Endothelial cell of hepatic sinusoid (primary cell): ENCODE results near the gene MBD3L2B.
"Not testable (repeated sequence)": the region's sequence is repeated elsewhere in the genome, so short reads cannot be mapped to it uniquely, and the experiment has no call there.

Experiments used
- in situ Hi-C: cut with HindIII; loops from 2 replicates; pipeline ENCODE4 v1.10.0; 2017; ENCODE audit warnings: low sequenced_read_pairs

MBD3L2B gene

DNA sequence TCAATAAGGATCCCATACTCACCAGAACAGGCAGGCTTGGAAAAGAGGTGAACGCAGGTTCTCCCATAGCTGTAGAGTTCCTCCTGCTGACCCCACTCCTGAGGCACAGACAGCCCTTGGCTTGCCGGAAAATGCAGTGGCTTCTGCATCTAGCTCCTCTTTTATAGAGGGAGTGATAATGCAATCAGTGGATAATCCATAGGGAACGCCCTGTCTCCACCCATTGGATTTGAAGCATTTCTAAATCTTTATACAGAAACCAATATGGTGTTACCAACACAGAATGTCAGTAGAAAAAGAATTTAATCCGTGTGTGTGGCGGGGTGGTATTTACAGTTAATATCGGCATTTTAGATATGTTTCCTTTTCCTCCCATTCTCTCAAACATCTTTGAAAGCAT, at the start of gene MBD3L2B:
Gene MBD3L2B, minus strand, starts transcription at position 101 of the 400 bp plus-strand sequence. Its CDS starts 34 bp downstream, at position 67.
- in situ Hi-C loops: not testable (repeated sequence)

DNA sequence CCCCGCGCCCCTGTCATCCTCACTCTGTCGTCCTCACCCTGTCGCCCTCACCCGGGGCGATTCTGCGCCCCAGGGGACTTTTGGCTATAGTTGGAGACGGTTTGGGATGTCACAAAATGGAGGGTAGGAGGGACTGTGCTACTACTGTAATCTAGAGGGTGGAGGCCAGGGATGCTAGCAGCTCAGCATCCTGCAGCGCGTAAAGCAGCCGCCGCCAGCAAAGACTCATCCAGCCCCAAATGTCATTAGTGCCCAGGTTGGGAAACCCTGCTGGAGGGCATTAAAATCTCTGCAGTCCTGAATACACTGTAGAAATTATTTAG, 48.6 kb upstream of the MBD3L2B start:
- in situ Hi-C loops: no loop called here

DNA sequence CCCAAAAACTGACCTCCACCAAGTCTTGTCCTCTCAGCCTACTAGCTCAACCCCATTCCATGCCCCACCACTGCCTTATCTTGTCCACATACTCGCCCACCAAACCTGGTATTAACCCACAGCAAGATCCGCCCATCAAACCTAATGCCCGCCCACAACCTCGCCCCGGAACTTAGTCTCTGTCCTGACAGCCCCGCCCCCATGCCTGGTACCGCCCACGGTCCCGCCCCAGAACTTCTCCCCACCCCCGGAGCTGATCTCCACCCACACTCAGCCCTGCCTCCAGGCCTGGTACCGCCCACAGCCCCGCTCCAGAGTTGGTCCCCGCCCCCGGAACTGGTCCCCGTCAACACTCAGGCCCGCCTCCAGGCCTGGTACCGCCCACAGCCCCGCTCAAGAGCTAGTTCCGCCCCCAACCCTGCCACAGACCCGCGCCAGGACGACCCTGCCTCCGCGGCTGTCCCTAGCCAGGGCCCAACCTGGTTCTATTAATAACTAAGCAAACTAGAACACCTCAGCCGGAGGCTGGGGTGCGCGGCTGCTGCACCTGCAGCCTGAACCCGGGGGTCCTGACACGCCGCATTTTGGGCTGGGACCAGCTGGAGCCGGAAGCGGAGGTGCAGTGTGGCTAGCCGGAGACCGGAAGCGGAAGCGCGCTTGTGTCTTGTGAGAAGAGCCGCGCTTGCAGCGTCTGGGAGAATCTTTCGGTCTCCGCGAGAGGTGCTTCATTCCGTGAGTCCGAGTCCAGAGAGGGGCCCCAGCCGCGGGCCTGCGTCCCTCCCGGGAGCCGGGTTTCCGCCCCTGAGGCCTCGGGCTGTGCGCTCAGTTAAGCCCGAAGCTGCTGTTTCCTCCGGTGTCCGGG, 48.0 kb upstream of the MBD3L2B start, which contains the start of gene ZNF557:
Gene ZNF557, plus strand, starts transcription at position 662 of the 862 bp plus-strand sequence. CDS start 5,372 bp downstream, outside the sequence.
- in situ Hi-C loops: no loop called here

DNA sequence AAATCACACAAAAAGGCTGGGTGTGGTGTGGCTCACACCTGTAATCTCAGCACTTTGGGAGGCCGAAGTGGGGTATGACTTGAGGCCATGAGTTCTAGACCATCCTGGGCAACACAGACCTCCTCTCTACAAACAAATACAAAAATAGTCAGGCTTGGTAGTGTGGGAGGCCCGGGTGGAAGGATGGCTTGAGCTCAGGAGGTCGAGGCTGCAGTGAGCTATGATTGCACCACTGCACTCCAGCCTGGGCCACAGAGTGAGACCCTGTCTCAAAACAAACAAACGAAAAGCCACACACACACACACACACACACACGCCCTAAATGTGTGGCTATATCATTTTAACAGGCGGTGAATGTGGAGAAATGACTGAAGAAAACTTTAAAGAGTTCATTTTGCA, 47.4 kb upstream of the MBD3L2B start:
- in situ Hi-C loops: no loop called here

DNA sequence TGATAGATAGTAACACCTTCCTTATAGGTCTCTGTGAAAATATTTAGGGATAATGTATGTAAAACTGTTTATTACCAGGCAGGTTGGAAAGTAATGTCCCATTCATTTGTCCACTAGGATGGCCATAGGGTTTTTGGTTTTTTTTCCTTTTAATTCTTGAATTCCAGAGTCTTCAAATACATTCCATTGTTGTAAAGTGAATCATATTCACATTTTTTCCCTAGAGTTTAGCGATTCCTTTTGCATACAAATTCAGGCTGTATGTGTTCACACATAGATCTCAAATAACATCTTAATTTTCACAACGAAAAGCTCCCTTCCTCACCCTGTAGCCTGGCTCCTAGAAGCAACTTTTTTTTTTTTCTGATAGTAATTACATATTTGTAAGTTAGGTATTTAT, 46.5 kb upstream of the MBD3L2B start:
- in situ Hi-C loops: no loop called here

DNA sequence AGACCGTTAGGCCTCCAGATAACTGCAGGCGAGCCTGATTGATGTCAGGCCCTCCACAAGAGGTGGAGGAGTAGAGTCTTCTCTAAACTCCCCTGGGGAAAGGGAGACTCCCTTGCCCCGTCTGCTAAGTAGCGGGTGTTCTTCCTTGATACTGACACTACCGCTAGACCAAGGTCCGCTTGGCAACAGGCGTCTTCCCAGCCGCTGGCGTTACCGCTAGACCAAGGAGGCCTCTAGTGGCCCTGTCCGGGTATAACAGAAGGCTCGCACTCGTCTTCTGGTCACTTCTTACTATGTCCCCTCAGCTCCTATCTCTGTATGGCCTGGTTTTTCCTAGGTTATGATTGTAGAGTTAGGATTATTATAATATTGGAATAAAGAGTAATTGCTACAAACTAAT, 45.9 kb upstream of the MBD3L2B start:
- in situ Hi-C loops: not testable (repeated sequence)

DNA sequence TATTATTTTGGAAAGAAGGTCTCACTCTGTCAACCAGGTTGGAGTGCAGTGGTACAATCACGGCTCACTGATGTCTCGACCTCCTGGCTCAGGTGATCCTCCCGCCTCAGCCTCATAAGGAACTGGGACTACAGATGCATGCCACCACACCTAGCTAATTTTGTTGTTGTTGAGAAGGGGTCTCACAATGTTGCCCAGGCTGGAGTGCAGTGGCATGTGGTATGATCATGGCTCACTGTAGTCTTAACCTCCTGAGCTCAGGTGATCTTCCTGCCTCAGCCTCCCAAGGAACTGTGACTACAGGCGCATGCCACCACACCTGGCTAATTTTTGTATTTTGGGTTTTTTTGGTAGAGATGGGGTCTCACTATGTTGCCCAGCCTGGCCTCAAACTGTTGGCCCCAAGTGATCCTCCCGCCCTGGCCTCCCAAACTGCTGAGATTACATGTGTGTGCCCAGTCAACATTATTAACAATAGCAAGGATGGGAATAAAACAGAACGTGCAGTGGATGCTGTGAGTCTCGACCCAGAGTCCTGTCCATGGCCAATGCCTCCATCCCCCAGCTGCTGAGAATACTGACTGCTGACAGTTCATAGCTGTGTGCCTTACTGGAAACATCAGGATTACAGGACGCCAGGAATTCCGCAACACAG, 42.7 kb upstream of the MBD3L2B start:
- in situ Hi-C loops: no loop called here

DNA sequence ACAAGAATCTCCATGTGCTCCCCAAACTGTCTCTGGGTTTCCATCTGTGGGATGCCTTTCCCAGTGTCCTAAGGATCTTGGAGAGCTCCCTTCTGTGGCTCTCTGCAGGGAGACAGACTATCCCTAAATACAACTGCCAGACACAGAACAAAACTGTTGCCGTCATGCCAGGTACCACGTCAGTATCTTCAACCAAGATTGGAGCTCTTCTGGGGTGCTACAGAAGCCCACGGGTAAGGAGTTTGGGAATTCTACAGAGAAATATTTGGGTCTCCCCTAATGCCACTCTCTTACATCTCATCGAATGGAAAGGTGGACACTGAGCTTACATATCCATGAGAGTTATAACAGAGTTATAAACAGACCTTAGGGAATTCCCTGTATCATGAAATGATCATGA, 42.1 kb upstream of the MBD3L2B start:
- in situ Hi-C loops: no loop called here

DNA sequence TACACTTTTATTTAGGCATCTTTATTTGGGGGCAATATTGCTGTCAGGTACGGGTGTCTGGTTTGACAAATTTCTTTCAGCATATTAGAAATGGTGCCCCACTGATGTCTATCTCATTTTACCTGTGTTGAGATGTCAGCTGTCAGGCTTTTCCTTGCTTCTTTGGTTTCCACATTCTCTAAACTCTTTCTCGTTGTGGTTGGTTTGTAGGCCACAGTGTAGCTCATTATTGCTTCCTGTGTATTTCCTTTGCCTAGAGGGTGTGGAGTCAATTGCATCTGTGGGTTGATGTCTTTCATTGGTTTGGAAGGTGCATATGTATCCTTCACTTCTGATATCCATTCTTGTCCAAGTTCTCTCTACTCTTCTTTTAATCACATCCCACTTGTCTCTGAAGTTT, 38.7 kb upstream of the MBD3L2B start:
- in situ Hi-C loops: not testable (repeated sequence)

DNA sequence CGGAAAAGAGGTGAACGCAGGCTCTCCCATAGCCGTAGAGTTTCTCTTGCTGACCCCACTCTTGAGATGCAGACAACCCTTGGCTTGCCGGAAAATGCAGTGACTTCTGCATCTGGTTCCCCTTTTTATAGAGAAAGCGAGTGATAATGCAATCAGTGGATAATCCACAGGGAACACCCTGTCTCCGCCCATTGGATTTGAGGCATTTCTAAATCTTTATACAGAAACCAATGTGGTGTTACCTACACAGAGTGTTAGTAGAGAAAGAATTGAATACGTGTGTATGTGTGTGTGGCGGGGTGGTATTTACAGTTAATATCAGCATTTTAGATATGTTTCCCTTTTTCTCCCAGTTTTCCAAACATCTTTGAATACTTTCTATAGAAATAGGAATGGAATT, 37.3 kb upstream of the MBD3L2B start, which contains the start of gene MBD3L3:
Gene MBD3L3, minus strand, starts transcription at position 101 of the 400 bp plus-strand sequence. Its CDS starts 71 bp downstream, at position 30.
- in situ Hi-C loops: not testable (repeated sequence)

DNA sequence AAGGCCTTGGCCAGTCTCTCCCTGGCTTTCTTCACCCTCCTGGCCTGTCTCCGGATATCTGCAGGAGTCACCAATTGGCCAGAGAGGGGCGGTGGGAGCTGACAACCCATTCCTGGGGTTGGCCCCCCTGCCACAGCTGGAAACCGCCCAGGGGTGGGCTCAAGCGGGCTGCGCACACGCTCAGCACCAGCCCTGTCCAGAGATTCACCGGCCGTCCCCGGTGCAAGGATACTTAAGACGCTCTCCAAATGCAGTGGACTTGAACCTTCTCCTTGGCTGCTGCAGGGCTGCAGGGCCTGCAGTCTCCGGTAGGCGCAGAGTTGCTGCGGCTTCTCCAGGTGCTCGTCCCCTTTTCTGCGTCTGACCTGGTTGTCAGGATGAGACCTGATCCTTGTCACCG, 35.1 kb upstream of the MBD3L2B start:
- in situ Hi-C loops: not testable (repeated sequence)

DNA sequence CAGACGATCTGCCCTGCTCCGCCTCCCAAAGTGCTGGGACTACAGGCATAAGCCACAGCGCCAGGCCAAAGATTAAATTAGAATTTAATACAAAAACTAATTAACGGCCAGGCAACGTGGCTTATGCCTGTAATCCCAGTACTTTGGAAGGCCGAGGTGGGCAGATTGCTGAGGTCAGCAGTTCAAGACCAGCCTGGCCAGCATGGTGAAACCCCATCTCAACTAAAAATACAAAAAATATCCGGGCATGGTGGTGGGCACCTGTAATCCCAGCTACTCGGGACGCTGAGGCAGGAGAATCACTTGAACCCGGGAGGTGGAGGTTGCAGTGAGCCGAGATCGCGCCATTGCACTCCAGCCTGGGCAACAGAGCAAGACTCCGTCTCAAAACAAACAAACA, 34.4 kb upstream of the MBD3L2B start:
- in situ Hi-C loops: not testable (repeated sequence)

DNA sequence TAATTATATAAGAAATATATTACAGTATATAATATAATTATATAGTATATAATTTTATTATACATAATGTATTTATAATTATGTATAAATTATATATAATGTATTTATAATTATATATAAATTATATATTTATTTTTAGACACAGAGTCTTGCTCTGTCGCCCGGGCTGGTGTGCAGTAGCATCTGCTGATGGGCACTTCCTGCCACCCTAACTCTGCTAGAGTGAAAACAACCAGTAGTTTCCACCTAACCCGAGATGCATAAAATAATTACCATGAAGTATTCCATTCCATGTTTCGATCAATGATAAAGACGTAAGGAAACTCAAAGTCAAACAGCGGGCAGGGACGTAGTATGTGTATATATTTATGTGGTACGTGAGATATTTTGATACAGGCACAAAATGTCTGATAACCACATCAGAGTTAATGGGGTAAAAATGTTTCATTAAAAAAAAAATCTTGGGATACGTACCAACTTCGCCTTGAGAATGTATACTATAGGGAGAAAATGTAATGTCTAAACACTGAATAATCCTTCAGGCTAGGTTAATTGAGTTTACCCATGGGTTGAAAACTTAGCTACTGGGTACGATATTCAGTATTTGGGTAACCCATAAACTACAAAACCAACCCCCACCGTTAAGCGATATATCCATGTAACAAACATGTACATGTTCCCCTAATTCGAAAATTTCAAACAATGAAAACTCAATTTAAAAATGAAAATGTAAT, 33.6 kb upstream of the MBD3L2B start:
- in situ Hi-C loops: not testable (repeated sequence)

DNA sequence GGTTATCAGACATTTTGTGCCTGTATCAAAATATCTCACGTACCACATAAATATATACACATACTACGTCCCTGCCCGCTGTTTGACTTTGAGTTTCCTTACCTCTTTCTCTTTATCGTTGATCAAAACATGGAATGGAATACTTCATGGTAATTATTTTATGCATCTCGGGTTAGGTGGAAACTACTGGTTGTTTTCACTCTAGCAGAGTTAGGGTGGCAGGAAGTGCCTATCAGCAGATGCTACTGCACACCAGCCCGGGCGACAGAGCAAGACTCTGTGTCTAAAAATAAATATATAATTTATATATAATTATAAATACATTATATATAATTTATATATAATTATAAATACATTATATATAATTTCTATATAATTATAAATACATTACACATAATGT, 31.7 kb upstream of the MBD3L2B start:
- in situ Hi-C loops: not testable (repeated sequence)

DNA sequence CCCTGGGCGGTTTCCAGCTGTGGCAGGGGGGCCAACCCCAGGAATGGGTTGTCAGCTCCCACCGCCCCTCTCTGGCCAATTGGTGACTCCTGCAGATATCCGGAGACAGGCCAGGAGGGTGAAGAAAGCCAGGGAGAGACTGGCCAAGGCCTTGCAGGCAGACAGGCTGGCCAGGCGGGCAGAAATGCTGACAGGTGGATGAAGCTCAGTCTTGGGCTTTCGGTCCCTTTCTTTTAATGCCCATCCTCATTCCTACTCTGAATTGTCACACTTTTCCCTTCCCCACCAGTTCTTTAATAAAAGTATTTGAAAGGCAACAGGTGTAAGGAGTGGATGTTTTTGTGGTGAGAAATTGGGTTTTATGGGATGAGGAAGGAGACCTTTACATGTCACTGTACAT, 30.2 kb upstream of the MBD3L2B start:
- in situ Hi-C loops: not testable (repeated sequence)

DNA sequence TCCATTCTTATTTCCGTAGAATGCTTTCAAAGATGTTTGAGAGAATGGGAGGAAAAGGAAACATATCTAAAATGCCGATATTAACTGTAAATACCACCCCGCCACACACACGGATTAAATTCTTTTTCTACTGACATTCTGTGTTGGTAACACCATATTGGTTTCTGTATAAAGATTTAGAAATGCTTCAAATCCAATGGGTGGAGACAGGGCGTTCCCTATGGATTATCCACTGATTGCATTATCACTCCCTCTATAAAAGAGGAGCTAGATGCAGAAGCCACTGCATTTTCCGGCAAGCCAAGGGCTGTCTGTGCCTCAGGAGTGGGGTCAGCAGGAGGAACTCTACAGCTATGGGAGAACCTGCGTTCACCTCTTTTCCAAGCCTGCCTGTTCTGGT, 27.8 kb upstream of the MBD3L2B start, which contains the start of gene MBD3L2:
Gene MBD3L2, plus strand, starts transcription at position 301 of the 400 bp plus-strand sequence. Its CDS starts 53 bp downstream, at position 354.
- in situ Hi-C loops: not testable (repeated sequence)

DNA sequence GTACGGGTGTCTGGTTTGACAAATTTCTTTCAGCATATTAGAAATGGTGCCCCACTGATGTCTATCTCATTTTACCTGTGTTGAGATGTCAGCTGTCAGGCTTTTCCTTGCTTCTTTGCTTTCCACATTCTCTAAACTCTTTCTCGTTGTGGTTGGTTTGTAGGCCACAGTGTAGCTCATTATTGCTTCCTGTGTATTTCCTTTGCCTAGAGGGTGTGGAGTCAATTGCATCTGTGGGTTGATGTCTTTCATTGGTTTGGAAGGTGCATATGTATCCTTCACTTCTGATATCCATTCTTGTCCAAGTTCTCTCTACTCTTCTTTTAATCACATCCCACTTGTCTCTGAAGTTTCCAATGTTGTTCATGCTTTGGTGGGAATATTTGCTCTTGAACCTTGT, 20.3 kb upstream of the MBD3L2B start:
- in situ Hi-C loops: not testable (repeated sequence)

DNA sequence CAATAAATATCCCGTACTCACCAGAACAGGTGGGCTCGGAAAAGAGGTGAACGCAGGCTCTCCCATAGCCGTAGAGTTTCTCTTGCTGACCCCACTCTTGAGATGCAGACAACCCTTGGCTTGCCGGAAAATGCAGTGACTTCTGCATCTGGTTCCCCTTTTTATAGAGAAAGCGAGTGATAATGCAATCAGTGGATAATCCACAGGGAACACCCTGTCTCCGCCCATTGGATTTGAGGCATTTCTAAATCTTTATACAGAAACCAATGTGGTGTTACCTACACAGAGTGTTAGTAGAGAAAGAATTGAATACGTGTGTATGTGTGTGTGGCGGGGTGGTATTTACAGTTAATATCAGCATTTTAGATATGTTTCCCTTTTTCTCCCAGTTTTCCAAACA, 18.8 kb upstream of the MBD3L2B start, which contains the start of gene MBD3L4:
Gene MBD3L4, minus strand, starts transcription at position 101 of the 400 bp plus-strand sequence. Its CDS starts 35 bp downstream, at position 66.
- in situ Hi-C loops: not testable (repeated sequence)

DNA sequence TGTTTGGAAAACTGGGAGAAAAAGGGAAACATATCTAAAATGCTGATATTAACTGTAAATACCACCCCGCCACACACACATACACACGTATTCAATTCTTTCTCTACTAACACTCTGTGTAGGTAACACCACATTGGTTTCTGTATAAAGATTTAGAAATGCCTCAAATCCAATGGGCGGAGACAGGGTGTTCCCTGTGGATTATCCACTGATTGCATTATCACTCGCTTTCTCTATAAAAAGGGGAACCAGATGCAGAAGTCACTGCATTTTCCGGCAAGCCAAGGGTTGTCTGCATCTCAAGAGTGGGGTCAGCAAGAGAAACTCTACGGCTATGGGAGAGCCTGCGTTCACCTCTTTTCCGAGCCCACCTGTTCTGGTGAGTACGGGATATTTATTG, 9.0 kb upstream of the MBD3L2B start, which contains the start of gene MBD3L5:
Gene MBD3L5, plus strand, starts transcription at position 301 of the 400 bp plus-strand sequence. Its CDS starts 34 bp downstream, at position 335.
- in situ Hi-C loops: not testable (repeated sequence)

DNA sequence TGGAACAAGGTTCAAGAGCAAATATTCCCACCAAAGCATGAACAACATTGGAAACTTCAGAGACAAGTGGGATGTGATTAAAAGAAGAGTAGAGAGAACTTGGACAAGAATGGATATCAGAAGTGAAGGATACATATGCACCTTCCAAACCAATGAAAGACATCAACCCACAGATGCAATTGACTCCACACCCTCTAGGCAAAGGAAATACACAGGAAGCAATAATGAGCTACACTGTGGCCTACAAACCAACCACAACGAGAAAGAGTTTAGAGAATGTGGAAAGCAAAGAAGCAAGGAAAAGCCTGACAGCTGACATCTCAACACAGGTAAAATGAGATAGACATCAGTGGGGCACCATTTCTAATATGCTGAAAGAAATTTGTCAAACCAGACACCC, 7.6 kb upstream of the MBD3L2B start:
- in situ Hi-C loops: not testable (repeated sequence)

DNA sequence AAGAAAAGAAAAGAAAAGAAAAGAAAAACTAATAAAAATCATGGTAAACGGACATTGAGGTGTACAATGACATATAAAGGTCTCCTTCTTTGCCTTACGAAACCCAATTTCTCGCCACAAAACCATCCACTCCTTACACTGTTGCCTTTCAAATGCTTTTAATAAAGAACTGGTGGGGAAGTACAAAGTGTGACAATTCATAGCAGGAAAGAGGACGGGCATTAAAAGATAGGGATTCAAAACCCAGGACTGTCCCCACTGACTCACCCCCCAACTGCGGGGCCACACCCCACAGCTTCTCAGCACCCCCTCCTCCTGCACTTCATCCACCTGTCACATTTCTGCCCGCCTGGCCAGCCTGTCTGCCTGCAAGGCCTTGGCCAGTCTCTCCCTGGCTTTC, 2.4 kb downstream of the MBD3L2B start:
- in situ Hi-C loops: no loop called here
